GM18505 (cell line): Measurements from ENCODE around the gene SORBS1.

Source experiments
- ATAC-seq: cut with Tn5 transposase; IDR thresholded peaks from one replicate; pipeline ENCODE4 v1.9.1; 2021; ENCODE audit not compliant: unreplicated experiment
- POLR2A ChIP-seq: IDR thresholded peaks from 4 replicates; pipeline ENCODE4 v1.6.1; 2011; ENCODE audit warnings: borderline replicate concordance; ENCODE audit not compliant: insufficient read depth, insufficient read length; ENCODE audit errors: extremely low read depth

SORBS1 gene

DNA sequence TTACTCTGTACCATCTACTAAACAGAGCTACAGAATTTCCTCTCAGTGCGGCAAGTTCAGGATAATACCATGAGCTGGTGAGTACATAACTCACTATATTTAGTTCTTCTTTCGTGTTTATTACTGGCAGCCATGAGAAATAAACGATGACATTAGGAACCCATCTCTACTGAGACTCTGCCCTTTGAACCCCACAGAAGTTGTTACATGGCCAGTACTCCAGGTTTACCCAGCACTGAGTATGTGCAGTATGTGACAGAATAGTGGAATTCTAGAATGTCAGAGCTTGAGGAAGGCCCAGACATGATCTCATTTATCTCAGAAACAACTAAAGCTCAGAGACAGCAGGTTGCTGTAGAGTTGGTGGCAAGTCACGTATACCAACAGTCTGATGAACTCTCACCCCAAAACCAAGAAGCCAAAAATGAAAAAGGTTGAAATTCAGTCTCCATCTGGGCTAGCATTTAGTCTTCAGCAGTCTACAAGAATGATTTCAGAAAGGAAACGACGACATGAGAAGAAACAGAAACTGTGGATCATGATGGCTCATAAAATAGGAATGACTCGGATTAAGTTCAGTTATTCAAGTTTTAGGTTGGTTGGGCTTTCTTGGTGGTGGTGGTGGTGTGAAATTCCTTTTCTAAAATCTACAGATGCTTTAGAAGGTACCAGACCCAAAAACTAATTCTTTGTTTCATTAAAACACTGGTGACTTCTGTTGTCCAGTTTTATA is 78.5 kb downstream of the SORBS1 start:
- ATAC-seq = no peak
- TF ChIP-seq POLR2A = no peak

GRCh38 chr10:95480901-95481491 is 80.2 kb downstream of the SORBS1 start:
- ATAC-seq = no peak
- TF ChIP-seq POLR2A = no peak

- TF ChIP-seq POLR2A = no peak
- no peak for ATAC-seq
Observed at GRCh38 chr10:95480102-95480900, 80.9 kb downstream of the SORBS1 start.

GRCh38 chr10:95478935-95479334 is 82.2 kb downstream of the SORBS1 start:
- no peak for TF ChIP-seq POLR2A
- no peak for ATAC-seq

DNA sequence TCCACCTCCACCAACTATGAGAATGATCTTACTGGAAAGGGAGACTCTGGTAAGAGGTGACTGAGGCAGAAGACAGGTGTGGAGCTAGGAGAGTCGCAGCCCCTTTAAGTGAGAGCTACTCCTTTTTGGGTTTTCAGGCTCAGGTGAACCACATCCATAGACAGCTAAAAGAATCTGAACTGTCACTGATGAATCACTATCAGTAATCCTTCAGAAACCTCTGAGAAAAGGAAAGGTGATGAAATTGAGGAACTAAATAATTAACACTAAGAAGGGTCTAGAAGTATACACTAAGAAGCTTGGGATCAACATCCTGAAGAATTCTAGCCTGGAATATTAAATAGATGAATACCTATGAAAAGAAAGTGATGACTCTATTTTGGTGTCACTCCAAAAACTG is 83.0 kb downstream of the SORBS1 start:
- no peak for TF ChIP-seq POLR2A
- no peak for ATAC-seq

DNA sequence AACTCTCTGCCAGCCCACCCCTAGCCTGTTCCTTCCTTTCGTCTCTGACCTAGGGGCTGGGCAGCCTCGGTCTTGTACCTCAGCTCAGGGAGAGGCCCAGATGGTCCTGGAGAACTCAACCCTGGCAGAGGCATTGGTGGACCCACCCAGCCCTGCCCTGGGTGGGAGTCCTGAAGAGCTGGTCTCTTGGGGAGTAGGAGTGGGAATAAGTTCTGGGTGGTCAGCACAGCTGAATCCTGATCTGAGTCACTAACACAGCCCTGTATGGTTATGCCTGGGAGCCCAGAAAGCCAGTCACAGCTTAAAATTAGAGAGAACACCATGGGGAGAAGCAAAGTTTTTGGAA is 84.0 kb downstream of the SORBS1 start:
- ATAC-seq = no peak

DNA sequence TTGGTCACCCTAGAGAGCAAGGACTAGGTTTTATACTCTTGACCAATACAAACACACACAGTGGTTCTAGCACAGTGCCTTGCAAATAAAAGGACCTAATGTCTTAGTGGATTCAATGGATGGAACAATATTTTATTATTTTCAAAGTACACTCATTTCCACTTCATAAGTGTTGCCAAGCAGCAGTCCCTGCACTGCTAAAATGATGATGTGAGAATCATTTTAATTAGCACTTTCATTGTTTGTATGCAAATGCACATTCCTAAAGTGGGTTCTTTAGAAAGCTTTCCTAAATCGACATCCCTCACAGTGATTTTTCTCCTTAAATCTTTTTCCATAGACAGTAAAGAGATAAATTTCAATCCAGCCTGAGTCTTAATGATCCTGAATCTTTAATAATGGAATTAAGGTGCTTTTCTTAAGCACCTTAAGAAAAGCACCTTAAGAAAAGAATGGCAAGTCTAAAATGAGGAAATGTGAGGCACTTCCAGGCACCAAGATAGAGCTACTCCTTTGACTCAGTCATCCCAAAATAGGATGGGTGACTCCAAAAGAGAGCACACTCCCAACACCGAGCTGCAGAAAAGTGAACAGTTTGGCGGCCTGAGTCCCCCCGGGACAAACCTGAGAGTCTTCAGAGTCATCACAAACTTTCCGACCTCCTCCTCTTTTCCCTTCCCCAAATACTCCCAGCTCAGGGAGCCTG is 84.5 kb downstream of the SORBS1 start:
- no peak for TF ChIP-seq POLR2A
- ATAC-seq = no peak

More for the DNA sequence above, 84.0 kb downstream of the SORBS1 start:
- no peak for TF ChIP-seq POLR2A

DNA sequence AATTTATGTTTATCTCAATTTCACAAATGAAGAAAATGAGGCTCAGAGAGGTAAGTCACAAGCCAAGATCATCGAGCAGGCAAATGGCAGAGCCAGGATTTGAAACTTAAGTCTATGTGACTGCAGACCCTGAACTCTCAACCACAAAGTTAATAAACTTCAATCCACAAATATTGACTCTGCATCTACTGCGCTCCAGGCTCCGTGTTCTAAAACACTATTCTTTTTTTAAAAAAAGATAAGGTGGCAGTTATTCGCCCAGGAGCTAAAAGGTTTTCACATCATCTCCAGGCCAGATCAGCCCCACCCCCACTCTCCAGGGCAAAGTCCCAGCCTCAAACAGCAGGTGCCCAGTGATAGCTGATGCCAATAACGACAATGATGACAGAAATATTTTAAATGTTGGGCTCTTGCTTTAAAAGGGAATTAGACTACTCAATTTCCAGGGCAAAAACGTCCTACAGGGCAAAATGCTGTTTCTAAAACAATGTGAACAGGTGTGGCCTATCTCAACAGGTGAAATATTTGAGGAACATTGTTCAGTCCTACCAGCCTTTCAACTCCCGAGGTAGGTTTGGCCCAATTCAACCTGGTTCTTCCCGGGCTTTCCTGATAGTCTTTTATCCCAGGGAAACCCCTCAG is 85.2 kb downstream of the SORBS1 start:
- ATAC-seq = no peak
- TF ChIP-seq POLR2A = no peak

DNA sequence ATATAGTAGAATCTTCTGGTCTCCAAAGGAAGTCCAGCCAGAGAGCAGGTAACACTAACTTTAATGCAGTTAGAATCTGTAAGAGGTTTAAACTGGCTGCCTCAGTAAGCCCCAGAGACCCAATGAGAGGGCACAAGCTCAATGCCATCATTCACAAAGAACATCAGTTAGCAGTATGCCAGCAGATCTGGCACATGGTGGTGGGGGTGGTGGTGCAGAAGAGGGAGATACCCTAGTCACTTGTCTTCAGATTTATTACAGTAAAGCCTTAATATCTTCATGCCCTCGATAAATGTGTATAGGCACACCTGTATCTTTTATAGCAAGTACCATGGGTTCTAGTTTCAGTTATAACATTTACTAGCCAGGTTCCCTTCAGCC is 86.2 kb downstream of the SORBS1 start:
- no peak for ATAC-seq
- no peak for TF ChIP-seq POLR2A

DNA sequence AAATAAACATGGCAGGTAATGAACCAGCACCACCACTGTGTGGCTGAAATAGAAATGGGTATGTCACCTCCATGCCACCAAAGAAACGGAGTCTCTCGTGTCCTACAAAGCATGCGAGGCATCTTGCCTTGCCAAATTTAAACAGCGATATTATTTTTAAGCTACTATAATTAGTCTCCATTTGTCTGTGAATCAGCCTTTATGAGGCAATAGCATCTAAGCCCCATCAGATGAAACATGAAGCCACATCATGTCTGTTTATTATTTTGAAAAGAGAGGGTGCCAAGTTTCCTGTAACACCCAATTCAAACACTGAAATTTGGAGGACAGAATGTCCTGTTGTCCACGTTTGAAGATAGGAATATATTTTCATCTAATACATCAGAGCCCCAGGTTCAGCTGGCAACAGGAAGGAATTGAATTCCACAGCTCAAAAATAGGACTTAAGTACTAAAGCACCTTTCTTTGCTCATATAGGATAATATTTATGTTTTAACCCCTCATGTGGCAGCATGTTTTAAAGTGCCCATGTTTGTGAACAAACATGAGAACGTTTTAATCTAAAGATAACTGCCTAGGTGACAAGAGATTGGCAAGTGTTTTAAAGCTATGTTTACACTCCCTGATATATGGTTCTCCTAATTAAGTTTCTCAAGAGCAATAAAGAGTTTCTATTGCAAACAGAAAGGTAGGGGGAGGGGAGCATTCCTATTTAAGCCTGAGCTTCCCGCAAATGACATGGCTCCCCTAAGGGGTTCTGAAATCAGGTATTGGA is 86.8 kb downstream of the SORBS1 start:
- no peak for ATAC-seq

DNA sequence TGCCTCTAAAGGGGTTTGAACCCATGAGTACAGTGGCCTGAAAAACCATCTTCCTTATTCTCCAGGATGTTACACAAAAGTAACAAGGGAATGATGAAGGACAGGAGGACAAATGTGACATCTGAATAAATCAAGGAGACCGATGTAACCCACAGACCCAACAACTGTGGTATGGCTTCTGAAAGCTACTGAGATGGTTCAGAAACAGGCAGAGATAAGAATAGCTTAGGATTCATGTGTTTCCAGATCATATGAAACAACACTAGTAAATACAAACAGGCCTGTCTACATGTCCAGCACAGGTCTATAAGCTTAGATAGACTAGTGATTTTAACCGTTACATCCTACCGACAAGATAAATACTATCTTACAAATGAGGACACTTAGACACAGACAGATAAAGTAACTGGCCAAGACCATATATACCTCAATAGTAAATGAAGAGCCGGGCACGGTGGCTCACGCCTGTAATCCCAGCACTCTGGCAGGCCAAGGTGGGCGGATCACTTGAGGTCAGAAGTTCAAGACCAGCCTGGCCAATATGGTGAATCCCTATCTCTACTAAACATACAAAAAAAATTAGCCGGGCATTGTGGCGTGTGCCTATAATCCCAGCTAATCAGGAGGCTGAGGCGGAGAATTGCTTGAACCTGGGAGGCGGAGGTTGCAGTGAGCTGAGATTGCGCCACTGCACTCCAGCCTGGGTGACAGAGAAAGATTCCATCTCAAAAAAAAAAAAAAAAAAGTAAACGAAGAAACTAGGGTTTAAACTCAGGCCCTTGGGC is 88.7 kb downstream of the SORBS1 start:
- TF ChIP-seq POLR2A = no peak
- no peak for ATAC-seq

More for the DNA sequence above, 86.8 kb downstream of the SORBS1 start:
- no peak for TF ChIP-seq POLR2A
